Measurements from ENCODE around the gene BMPR2.

DNA sequence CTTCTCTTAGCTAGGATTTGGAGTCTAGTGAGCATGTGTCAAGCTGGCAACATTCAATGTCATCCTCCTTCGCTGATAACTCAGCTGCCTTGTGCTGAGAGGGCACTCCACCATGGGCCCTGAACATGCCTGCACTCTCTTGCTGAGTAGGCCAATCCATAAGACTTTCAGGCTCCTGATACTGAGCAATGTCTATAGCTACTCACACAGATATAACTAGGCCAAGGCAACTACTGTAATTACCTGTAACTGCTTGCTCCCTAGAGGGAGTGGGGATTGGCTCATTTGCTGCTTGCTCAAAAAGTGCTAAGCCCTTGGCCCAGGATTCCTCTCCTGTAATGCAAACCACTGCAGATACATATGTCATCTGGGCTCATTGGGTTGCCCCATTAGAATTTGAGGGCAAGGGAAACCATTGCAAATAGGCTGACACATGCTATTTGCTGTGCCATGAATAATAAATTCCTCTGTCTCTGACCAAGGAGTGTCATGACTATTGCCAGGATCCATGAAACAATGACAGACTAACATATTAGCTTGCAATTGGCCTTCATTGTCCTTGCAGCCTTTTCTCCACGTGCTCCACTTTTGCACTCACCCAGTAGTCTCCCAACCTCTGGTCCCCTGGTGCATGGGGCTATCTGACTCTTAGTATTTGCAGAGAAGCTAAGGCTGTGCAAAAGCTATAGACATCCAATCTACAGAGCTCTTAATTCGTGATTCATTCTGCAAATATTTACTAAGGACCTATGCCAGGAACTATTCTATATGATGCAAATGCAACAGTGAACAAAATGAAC is 36.9 kb upstream of the BMPR2 start:
- TF ChIP-seq, protein P1, sequence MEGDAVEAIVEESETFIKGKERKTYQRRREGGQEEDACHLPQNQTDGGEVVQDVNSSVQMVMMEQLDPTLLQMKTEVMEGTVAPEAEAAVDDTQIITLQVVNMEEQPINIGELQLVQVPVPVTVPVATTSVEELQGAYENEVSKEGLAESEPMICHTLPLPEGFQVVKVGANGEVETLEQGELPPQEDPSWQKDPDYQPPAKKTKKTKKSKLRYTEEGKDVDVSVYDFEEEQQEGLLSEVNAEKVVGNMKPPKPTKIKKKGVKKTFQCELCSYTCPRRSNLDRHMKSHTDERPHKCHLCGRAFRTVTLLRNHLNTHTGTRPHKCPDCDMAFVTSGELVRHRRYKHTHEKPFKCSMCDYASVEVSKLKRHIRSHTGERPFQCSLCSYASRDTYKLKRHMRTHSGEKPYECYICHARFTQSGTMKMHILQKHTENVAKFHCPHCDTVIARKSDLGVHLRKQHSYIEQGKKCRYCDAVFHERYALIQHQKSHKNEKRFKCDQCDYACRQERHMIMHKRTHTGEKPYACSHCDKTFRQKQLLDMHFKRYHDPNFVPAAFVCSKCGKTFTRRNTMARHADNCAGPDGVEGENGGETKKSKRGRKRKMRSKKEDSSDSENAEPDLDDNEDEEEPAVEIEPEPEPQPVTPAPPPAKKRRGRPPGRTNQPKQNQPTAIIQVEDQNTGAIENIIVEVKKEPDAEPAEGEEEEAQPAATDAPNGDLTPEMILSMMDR (optimal IDR thresholded peaks at IDR 0.05 in 1 of 3, IDR thresholded peaks at IDR 0.05 in 1 of 3, conservative IDR thresholded peaks at IDR 0.05 in 1 of 3; ENCODE audit: extremely low read depth in 1 of 3, insufficient read depth in 2 of 3, low read length in 3 of 3), result no peak
- no peak for TF ChIP-seq EZH2 (IDR thresholded peaks at IDR 0.05; ENCODE audit: low read length)

All from keratinocyte (primary cell).